Body of pancreas (tissue), 4 donors: Measurements from ENCODE around the gene NGLY1.

ENCODE experiments used
- POLR2A ChIP-seq, 3 donors: fragments of 450-650 bp; IDR thresholded peaks; one replicate each; pipeline ENCODE4 v1.6.1; 2016; ENCODE audit warnings: antibody characterized with exemption in 3 of 3, mild to moderate bottlenecking in 2 of 3
- TF ChIP-seq, protein P1 (sequence below), 7 experiments: fragments of 450-650 bp in 4 of 7; fragments of 200-600 bp in 3 of 7; sonication (generic) in 3 of 7; IDR thresholded peaks; one replicate each; pipeline ENCODE4 v1.5.1; 2016 to 2019; ENCODE audit warnings: antibody characterized with exemption in 7 of 7

DNA sequence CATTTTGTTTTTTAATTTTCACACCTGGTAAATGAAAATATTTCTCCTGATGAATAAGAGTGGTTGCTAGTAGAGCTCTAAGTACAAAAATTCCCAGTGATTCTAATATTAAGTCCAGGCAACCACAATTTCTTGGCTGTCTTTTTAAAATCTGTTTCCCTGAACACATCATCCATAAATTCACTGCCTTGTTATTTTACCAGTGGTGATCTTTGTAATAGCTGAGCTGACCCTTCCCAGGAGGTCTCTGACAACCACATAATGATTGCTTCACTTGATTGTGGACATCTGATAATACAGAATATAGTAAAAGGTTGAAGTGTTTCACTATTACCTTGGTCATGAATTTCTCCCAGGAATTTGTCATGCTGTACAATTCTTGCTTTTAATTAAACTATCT is 104.7 kb downstream of the NGLY1 start:
- TF ChIP-seq, protein P1, sequence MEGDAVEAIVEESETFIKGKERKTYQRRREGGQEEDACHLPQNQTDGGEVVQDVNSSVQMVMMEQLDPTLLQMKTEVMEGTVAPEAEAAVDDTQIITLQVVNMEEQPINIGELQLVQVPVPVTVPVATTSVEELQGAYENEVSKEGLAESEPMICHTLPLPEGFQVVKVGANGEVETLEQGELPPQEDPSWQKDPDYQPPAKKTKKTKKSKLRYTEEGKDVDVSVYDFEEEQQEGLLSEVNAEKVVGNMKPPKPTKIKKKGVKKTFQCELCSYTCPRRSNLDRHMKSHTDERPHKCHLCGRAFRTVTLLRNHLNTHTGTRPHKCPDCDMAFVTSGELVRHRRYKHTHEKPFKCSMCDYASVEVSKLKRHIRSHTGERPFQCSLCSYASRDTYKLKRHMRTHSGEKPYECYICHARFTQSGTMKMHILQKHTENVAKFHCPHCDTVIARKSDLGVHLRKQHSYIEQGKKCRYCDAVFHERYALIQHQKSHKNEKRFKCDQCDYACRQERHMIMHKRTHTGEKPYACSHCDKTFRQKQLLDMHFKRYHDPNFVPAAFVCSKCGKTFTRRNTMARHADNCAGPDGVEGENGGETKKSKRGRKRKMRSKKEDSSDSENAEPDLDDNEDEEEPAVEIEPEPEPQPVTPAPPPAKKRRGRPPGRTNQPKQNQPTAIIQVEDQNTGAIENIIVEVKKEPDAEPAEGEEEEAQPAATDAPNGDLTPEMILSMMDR (IDR thresholded peaks at IDR 0.05) = no peak
- no peak for TF ChIP-seq POLR2A (IDR thresholded peaks at IDR 0.05)
